GM12891 (cell line): ENCODE results near the gene KLHL30.

ENCODE experiments used
- POLR2A ChIP-seq: IDR thresholded peaks from 2 replicates; pipeline ENCODE4 v1.6.1; 2011; ENCODE audit warnings: low read depth, low read length, control low read depth
- POLR2AphosphoS5 ChIP-seq: IDR thresholded peaks from 2 replicates; pipeline ENCODE4 v1.6.1; 2011; ENCODE audit warnings: low read depth, low read length, control low read depth
- POU2F2 ChIP-seq: IDR thresholded peaks from 2 replicates; pipeline ENCODE4 v1.6.1; 2011; ENCODE audit warnings: low read depth, mild to moderate bottlenecking, control low read depth, low read length, moderate library complexity

DNA sequence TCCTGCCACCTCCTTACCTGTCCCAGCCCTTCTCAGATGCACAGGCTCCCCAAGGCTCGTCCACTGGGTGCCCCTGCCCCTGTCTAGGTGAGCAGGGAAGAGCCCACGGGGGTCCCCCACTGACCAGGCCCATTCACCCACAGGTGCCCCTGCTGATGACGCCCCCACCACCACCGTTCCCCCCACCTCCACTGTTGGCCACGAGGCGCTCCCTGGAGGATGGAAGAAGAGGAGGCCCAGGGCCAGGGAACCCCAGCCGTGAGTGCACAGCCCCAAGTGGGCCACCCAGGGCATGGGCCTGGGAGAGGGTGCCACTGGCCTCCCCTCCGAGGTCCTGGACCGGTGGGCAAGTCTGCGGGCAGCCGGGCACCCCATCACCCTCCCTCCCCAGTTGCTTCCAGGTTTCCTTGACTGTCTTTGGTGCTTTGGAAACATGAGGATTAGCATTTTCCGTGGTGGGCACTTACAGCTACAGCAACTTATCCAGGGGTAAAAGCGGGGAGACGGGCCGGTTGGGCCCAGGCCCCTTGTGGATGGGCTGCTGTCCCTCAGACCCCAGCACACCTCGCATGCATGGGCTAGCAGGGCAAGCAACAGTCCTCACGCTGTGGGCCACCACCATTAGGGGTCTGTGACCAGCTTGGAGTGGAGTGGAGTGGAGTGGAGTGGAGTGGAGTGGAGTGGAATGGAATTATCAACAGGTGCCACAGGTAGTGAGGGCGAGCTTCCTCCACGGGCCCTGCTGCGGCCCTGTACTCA, 13.2 kb upstream of the KLHL30 start:
- TF ChIP-seq POU2F2 (no peak), POLR2AphosphoS5 (no peak), POLR2A (no peak)
